Activated CD8-positive, alpha-beta memory T cell treated with anti-CD3 and anti-CD28 coated beads, Interleukin-2, amount 50 U/mL, for 48 hours (primary cell): Measurements from ENCODE around the gene ZBTB8OS.
"Not testable (repeated sequence)": the region's sequence is repeated elsewhere in the genome, so short reads cannot be mapped to it uniquely, and the experiment has no call there.

Experiments used
- DNase-seq: peaks from one replicate; pipeline ENCODE4 v3.0.0-alpha.2; 2020

ZBTB8OS gene

DNA sequence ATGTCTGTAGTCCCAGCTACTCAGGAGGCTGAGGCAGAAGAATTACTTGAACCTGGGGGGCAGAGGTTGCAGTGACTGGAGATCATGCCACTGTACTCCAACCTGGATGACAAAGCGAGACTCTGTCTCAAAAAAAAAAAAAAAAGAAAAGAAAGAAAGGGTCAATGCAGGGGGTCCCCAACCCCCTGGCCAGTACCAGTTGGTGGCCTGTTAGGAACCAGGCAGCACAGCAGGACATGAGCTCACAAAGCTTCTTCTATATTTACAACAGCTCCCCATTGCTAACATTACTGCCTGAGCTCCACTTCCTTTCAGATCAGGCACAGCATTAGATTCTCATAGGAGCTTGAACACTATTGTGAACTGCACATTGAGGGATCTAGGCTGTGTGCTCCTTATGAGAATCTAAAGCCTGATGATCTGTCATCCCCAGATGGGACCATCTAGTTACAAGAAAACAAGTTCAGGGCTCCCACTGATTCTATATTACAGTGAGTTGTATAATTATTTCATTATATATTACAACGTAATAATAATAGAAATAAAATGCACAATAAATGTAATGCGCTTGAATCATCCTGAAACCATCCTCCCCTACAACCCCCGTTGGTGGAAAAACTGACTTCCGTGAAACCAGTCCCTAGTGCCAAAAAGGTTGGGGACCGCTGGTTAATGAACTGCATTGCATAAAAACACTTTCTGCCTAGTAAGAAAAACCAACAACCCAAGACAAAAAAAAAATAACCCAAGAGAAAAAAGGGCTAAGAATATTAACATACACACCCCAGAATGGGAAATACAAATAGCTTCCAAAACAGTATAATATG lies 2.8 kb downstream of the ZBTB8OS start:
- no peak for DNase-seq

DNA sequence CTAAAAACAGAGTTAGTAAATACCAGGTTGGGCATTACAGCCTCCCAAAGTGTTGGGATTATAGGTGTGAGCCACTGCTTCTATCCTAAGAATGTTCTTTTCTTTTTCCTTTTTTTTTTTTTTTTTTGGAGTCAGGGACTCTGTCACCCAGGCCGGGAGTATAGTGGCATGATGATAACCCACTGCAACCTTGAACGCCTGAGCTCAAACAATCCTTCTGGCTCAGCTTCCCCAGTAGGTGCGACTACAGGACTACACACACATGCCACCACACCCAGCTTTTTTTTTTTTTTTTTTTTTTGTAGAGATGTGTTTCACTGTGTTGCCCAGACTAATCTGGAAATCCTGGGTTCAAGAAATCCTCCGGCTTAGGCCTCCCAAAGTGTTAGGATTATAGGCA lies 5.9 kb downstream of the ZBTB8OS start:
- DNase-seq, result no peak

- not testable (repeated sequence) for DNase-seq
These were observed 8.0 kb downstream of the ZBTB8OS start for GRCh38 chr1:32642292-32642827.

GRCh38 chr1:32639489-32640075 lies 10.8 kb downstream of the ZBTB8OS start:
- DNase-seq, result no peak

GRCh38 chr1:32636914-32637645 lies 13.3 kb downstream of the ZBTB8OS start:
- no peak for DNase-seq

DNA sequence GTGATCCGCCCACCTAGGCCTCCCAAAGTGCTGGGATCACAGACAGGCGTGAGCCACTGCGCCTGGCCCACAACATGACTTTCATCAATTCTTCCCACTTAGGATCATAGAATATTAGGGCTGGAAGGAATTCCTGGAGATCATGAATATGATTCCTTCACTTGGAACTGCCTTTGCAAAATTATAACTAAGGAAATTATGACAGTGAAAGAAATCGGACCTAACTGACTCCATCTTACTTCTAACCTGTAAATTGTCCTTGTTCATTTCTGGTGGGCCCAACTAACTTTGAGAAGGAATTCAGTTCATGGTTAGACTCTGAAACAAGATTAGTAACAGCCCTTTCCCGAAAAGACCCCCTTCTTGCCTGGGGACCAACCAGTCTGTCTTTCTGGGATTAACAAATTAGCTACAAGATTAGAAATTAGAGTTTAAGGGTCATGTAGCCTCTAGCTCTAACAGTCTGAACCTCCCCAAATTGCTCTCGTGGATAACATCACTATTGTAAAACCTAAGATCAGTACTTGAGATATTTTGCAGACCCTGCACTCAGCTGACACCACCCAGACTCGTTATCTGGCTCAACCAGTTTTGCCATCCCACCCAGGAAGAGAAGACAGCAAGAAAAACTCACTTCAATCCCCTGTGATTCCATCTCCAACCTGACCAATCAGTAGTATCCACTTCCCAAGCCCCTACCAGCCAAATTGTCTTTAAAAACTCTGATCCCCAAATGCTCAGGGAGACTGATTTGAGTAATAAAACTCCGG lies 14.7 kb downstream of the ZBTB8OS start:
- no peak for DNase-seq

GRCh38 chr1:32632829-32633228 lies 17.5 kb downstream of the ZBTB8OS start:
- DNase-seq, result no peak

DNA sequence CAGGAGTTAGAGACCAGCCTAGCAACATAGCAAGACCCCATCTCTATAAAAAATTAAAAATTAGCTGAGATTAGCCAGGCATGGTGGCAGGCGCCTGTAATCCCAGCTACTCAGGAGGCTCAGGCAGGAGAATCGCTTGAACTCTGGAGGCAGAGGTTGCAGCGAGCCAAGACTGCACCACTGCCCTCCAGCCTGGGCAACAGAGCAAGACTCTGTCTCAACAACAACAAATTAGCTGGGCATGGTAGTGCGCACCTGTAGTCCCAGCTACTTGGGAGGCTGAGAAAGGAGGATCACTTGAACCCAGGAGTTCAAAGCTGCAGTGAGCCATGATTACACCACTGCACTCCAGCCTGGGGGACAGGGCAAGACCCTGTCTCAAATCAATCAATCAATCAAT lies 20.2 kb downstream of the ZBTB8OS start:
- DNase-seq, result not testable (repeated sequence)

DNA sequence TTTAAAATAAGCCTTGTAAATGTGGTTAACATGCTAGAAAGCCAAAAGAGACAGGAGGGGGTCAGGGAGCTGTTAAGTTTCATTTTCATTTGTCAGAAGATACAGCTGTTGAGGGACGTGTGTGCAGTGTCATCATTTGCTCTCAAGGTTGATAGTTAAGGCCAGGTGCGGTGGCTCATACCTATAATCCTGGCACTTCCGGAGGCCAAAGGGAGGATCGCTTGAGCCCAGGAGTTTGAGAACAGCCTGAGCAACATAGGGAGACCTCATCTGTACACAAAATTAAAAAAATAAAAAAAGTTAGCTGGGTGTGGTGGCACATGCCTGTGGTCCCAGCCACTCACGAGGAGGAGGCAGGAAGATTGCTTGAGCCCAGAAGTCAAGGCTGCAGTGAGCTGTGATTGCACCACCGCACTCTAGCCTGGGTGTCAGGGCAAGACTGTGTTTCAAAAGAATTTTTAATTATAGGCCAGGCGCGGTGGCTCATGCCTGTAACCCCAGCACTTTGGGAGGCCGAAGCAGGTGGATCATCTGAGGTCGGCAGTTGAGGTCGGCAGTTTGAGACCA lies 22.7 kb downstream of the ZBTB8OS start:
- DNase-seq, result no peak

DNA sequence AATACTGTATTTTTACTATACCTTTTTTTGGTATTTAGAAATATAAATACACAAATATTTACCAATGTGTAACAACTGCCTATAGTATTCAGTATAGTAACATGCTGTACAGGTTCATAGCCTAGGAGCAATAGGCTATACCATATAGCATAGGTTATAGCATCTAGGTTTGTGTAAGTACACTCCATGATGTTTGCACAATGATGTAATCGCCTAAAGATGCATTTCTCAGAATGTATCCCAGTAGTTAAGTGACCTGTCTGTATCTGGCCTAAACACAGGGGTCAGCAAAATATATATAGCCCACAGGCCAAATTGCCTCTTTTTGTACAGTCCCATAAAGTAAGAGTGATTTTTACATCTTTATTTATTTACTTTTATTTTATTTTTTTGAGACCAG lies 24.2 kb downstream of the ZBTB8OS start:
- DNase-seq, result no peak

DNA sequence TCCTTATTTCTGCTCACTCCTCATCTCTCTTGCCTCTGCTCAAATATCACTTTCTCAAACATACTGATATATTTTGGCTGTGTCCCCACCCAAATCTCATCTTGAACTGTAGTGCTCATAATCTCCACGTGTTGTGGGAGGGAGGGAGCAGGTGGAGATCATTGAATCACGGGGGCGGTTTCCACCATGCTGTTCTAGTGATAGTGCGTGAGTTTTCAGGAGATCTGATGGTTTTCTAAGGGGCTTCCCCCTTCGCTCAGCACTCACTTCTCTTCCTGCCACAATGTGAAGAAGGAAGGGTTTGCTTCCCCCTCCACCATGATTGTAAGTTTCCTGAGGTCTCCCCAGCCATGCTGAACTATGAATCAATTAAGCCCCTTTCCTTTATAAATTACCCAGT lies 26.6 kb downstream of the ZBTB8OS start:
- peak; percentile 60 for DNase-seq

- no peak for DNase-seq
These were observed 27.3 kb downstream of the ZBTB8OS start for GRCh38 chr1:32622806-32623681.

GRCh38 chr1:32622205-32622604 lies 28.1 kb downstream of the ZBTB8OS start:
- DNase-seq, result no peak

DNA sequence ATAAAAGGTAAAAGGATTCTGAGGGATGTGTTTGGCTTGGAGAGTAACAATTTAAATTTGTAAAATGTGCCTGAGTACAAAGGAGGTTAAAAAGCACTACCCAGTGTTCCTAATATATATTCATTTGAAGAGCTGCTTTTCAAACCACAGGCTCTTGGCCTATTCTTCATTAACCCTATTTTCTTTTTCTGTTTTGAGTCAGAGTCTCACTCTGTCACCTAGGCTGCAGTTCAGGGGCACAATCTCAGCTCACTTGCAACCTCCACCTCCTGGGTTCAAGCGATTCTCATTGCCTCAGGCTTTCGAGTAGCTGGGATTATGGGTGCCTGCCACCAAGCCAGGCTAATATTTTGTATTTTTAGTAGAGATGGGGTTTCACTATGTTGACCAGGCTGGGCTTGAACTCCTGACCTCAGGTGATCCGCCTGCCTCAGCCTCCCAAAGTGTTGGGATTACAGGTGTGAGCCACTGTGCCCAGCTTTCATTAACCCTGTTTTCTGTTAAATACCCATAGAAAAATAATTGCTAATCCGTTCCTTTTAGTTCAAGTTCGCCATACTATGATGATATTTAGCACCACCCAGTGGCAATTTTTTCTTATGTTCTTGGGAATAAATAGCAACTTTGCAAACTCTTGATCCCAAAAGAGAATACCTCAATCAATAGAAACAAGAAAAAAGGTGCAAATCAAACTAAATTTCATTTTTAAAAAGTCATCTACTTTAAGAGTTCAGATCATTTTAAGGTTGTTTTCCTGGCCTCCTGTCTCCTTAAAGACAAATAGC lies 30.5 kb downstream of the ZBTB8OS start:
- no peak for DNase-seq

- DNase-seq, result no peak
These were observed 31.6 kb downstream of the ZBTB8OS start for GRCh38 chr1:32618673-32619221.

GRCh38 chr1:32613472-32613871 lies 36.9 kb downstream of the ZBTB8OS start:
- DNase-seq, result no peak

DNA sequence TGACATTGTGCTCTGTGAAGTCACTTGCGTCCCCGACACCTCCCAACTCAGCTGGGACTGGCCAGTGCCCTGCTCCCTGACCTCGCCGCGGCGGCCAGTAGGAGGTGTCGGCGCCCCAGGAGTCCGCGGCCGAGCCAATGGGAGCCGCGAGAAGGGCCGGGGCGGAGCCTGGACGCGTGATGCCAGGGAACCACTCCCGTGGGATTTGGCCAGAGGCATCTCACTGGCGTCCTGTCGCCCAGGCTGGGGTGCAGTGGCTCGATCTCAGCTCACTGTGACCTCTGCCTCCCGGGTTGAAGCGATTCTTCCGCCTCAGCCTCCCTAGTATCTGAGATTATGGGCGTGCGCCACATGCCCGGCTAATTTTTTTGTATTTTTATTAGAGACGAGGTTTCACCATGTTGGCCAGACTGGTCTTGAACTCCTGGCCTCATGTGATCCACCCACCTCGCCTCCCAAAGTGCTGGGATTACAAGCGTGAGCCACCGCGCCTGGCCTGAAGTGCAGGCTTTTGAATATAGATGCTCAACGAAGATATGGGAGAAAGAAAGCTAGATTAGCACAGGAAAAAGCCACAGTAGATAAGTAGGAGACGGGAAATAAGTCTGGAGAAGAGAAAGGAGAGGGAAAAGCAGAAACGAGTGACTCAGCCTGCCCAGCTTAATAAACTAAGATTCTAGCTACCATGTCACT lies 38.0 kb downstream of the ZBTB8OS start:
- DNase-seq, result peak; percentile 79

DNA sequence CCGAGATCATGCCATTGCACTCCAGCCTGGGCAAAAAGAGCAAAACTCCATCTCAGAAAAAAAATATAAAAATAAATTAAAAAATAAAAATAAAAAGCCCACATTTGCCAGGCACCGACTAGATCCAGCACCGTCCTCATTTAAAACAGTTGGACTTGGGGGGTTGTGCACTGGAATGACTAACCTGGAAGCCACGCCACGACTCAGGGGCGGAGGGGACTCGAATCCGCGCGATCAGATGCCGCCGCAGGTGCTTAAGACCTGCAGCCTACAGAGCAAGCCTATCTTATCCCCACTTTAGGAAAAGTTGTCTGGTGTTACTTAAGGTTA lies 38.5 kb downstream of the ZBTB8OS start:
- no peak for DNase-seq

GRCh38 chr1:32609180-32609579 lies 41.2 kb downstream of the ZBTB8OS start:
- no peak for DNase-seq
